Spleen (tissue), 7 donors: ENCODE measurements around the gene MLH3.

ENCODE experiments used
- POLR2A ChIP-seq, 3 donors: fragments of 450-650 bp; IDR thresholded peaks; one replicate each; pipeline ENCODE4 v1.5.1; 2017; ENCODE audit warnings: antibody characterized with exemption in 3 of 3, mild to moderate bottlenecking in 1 of 3
- POLR2AphosphoS5 ChIP-seq, 3 donors: sonication (generic); formaldehyde crosslinking; IDR thresholded peaks; one replicate each; pipeline ENCODE4 v1.5.1; 2017; ENCODE audit warnings: antibody characterized with exemption in 3 of 3
- TF ChIP-seq, protein P1 (sequence below), 11 experiments: fragments of 200-600 bp in 7 of 11; fragments of 450-650 bp in 4 of 11; sonication (generic) in 4 of 11; IDR thresholded peaks in 8 of 11; conservative IDR thresholded peaks in 3 of 11; 1 replicate in 7 of 11; 2 replicates in 4 of 11; pipeline versions ENCODE4 v1.4.0 to v1.8.0; 2016 to 2021; ENCODE audit warnings: antibody characterized with exemption in 11 of 11, inconsistent platforms in 4 of 11, mild to moderate bottlenecking in 1 of 11
- donor health status: DM: no; HTN: no; CAD: no; lungs with moderate emphysema.
- donor health status: DM: no; HTN: no; CAD: no.
- donor health status: DM: no; HTN: no; CAD: no.

DNA sequence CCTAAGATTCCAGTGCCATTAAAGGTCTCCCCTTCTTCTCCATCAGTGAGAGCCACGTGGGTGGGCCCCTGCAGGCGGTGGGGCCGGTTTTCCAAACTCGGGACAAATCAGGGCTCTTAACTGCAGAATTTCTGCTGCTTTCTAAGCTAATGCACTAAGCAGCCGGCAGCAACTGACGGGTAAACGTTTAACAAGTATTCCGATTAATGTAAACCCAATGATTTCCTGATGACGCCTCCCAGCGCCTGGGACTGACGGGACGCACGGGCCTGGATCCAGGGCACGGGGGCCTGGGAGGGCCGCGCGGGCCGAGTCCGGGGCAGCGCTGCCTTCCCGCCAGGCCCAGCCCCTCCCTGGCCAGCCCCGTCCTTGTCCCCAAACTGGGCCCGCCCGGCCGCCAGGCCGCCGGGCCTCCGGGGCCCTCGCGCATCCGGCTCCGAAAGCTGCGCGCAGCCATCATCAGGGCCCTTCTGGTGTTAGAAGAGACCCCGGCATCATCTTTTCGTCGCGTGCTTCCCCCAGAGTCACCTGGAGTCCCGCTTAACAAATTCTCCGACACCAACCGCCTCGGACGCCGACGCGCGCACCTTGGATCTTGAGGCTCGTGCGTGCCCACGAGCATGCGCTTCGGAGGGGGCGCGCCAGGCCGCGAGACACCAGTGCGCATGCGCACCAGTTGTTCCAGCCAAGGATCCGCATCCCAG, at the start of gene MLH3:
- TF ChIP-seq, protein P1, sequence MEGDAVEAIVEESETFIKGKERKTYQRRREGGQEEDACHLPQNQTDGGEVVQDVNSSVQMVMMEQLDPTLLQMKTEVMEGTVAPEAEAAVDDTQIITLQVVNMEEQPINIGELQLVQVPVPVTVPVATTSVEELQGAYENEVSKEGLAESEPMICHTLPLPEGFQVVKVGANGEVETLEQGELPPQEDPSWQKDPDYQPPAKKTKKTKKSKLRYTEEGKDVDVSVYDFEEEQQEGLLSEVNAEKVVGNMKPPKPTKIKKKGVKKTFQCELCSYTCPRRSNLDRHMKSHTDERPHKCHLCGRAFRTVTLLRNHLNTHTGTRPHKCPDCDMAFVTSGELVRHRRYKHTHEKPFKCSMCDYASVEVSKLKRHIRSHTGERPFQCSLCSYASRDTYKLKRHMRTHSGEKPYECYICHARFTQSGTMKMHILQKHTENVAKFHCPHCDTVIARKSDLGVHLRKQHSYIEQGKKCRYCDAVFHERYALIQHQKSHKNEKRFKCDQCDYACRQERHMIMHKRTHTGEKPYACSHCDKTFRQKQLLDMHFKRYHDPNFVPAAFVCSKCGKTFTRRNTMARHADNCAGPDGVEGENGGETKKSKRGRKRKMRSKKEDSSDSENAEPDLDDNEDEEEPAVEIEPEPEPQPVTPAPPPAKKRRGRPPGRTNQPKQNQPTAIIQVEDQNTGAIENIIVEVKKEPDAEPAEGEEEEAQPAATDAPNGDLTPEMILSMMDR (IDR thresholded peaks at IDR 0.05 in 8 of 11, conservative IDR thresholded peaks at IDR 0.05 in 3 of 11): peak in 1 of 11 experiments; percentile 12
- TF ChIP-seq POLR2A (IDR thresholded peaks at IDR 0.05) (no peak), POLR2AphosphoS5 (IDR thresholded peaks at IDR 0.05) (peak; percentile 89 to 92 (median 91))
